H9 (cell line): ENCODE measurements around the gene TBC1D24. TPM values are rescaled to one million over a fixed set of nuclear protein-coding genes. Genes with fewer than 3 reads are reported as not detected.

ENCODE experiments used
- DNase-seq: peaks from one replicate; pipeline ENCODE4 v3.0.0-alpha.2; 2017
- H2AFZ ChIP-seq: one replicate; pipeline ENCODE4 v1.6.1; 2013; ENCODE audit warnings: mild to moderate bottlenecking, low read length, control low read depth, moderate library complexity
- H2AK5ac ChIP-seq: 2 replicates; pipeline ENCODE4 v1.6.1; 2013; ENCODE audit warnings: low read length, control low read depth, mixed read lengths; ENCODE audit not compliant: insufficient read length
- H2BK120ac ChIP-seq: one replicate; pipeline ENCODE4 v1.6.1; 2013; ENCODE audit warnings: low read depth, mild to moderate bottlenecking, low read length, control low read depth, inconsistent platforms; ENCODE audit not compliant: poor library complexity, severe bottlenecking
- H2BK12ac ChIP-seq: 2 replicates; pipeline ENCODE4 v1.6.1; 2013; ENCODE audit warnings: low read length, control low read depth, mixed read lengths, low read depth; ENCODE audit not compliant: insufficient read length
- H2BK15ac ChIP-seq: 2 replicates; pipeline ENCODE4 v1.6.1; 2013; ENCODE audit warnings: low read depth, low read length, control low read depth
- H2BK20ac ChIP-seq: one replicate; pipeline ENCODE4 v1.6.1; 2013; ENCODE audit warnings: low read depth, mild to moderate bottlenecking, low read length, control low read depth, inconsistent platforms; ENCODE audit not compliant: poor library complexity, severe bottlenecking
- H2BK5ac ChIP-seq: 2 replicates; pipeline ENCODE4 v1.6.1; 2013; ENCODE audit warnings: low read length, control low read depth, mixed read lengths; ENCODE audit not compliant: insufficient read length
- H3K14ac ChIP-seq: 2 replicates; pipeline ENCODE4 v1.6.1; 2013; ENCODE audit warnings: low read length, control low read depth; ENCODE audit not compliant: insufficient read depth
- H3K18ac ChIP-seq: 2 replicates; pipeline ENCODE4 v1.6.1; 2013; ENCODE audit warnings: low read depth, mild to moderate bottlenecking, mixed read lengths, low read length, control low read depth; ENCODE audit not compliant: insufficient read length
- H3K23ac ChIP-seq: 2 replicates; pipeline ENCODE4 v1.6.1; 2013; ENCODE audit warnings: low read length, control low read depth, mixed read lengths, low read depth; ENCODE audit not compliant: insufficient read length
- H3K23me2 ChIP-seq: 2 replicates; pipeline ENCODE4 v1.6.1; 2013; ENCODE audit warnings: low read depth, mild to moderate bottlenecking, mixed read lengths, low read length, control low read depth; ENCODE audit not compliant: insufficient read length, poor library complexity, severe bottlenecking
- H3K27ac ChIP-seq: 2 replicates; pipeline ENCODE4 v1.5.1; 2013; ENCODE audit warnings: low read length, control low read depth, mixed read lengths, low read depth; ENCODE audit not compliant: insufficient read length
- H3K27me3 ChIP-seq: 2 replicates; pipeline ENCODE4 v1.6.1; 2013; ENCODE audit warnings: low read length, control low read depth, inconsistent platforms; ENCODE audit not compliant: insufficient read depth
- H3K4ac ChIP-seq: 2 replicates; pipeline ENCODE4 v1.6.1; 2013; ENCODE audit warnings: low read depth, mild to moderate bottlenecking, control low read depth, inconsistent platforms, low read length, moderate library complexity
- H3K4me1 ChIP-seq: 2 replicates; pipeline ENCODE4 v1.6.1; 2013; ENCODE audit warnings: low read length, control low read depth, inconsistent platforms; ENCODE audit not compliant: insufficient read depth
- H3K4me2 ChIP-seq: 2 replicates; pipeline ENCODE4 v1.6.1; 2013; ENCODE audit warnings: low read length, control low read depth, mixed read lengths; ENCODE audit not compliant: insufficient read length, insufficient read depth
- H3K56ac ChIP-seq: 2 replicates; pipeline ENCODE4 v1.6.1; 2013; ENCODE audit warnings: low read depth, mild to moderate bottlenecking, mixed read lengths, low read length, control low read depth; ENCODE audit not compliant: insufficient read length
- H3K79me1 ChIP-seq: 2 replicates; pipeline ENCODE4 v1.6.1; 2013; ENCODE audit warnings: low read depth, mild to moderate bottlenecking, moderate library complexity, low read length, control low read depth, inconsistent platforms; ENCODE audit not compliant: insufficient read depth, poor library complexity, severe bottlenecking
- H3K79me2 ChIP-seq: 2 replicates; pipeline ENCODE4 v1.6.1; 2013; ENCODE audit warnings: low read length, control low read depth, inconsistent platforms; ENCODE audit not compliant: insufficient read depth
- H3K9ac ChIP-seq: 2 replicates; pipeline ENCODE4 v1.6.1; 2013; ENCODE audit warnings: low read length, control low read depth, mixed read lengths; ENCODE audit not compliant: insufficient read length; ENCODE audit errors: extremely low read depth
- H3K9me3 ChIP-seq: one replicate; pipeline ENCODE4 v1.6.1; 2013; ENCODE audit warnings: low read depth, low read length, inconsistent platforms; ENCODE audit not compliant: control insufficient read depth
- H3T11ph ChIP-seq: one replicate; pipeline ENCODE4 v1.6.1; 2013; ENCODE audit warnings: mild to moderate bottlenecking, low read length, control low read depth, inconsistent platforms
- H4K20me1 ChIP-seq: one replicate; pipeline ENCODE4 v1.6.1; 2013; ENCODE audit not compliant: control insufficient read depth, insufficient read length, insufficient read depth
- H4K5ac ChIP-seq: 2 replicates; pipeline ENCODE4 v1.6.1; 2013; ENCODE audit warnings: low read depth, mild to moderate bottlenecking, mixed read lengths, low read length, control low read depth; ENCODE audit not compliant: insufficient read length
- H4K8ac ChIP-seq: replicated peaks from 2 replicates; pipeline ENCODE4 v1.6.1; 2013; ENCODE audit warnings: low read length, control low read depth, mixed read lengths, low read depth; ENCODE audit not compliant: insufficient read length
- H4K91ac ChIP-seq: 2 replicates; pipeline ENCODE4 v1.6.1; 2013; ENCODE audit warnings: low read depth, mild to moderate bottlenecking, moderate library complexity, mixed read lengths, low read length, control low read depth; ENCODE audit not compliant: insufficient read length
- H3K27ac Mint-ChIP-seq, 3 experiments: 2 replicates in 2 of 3; 3 replicates in 1 of 3; pipeline ENCODE4 v1.8.0; 2020 to 2021; ENCODE audit warnings: mixed read lengths in 3 of 3, mild to moderate bottlenecking in 1 of 3, moderate library complexity in 1 of 3
- H3K27me3 Mint-ChIP-seq: 2 replicates; pipeline ENCODE4 v1.8.0; 2021; ENCODE audit warnings: low read depth, mild to moderate bottlenecking, moderate library complexity, mixed read lengths
- H3K36me3 Mint-ChIP-seq, 3 experiments: 2 replicates in 2 of 3; 3 replicates in 1 of 3; pipeline ENCODE4 v1.8.0; 2020 to 2021; ENCODE audit warnings: low read depth in 3 of 3, mixed read lengths in 3 of 3; ENCODE audit not compliant: insufficient read depth in 1 of 3
- H3K4me1 Mint-ChIP-seq, 2 experiments: 2 replicates each; pipeline ENCODE4 v1.8.0; 2020; ENCODE audit warnings: mixed read lengths in 2 of 2
- H3K4me3 Mint-ChIP-seq, 2 experiments: 2 replicates in 1 of 2; 3 replicates in 1 of 2; pipeline ENCODE4 v1.8.0; 2020 to 2021; ENCODE audit warnings: mild to moderate bottlenecking in 2 of 2, mixed read lengths in 2 of 2, moderate library complexity in 1 of 2
- H3K9me3 Mint-ChIP-seq, 2 experiments: 2 replicates in 1 of 2; 3 replicates in 1 of 2; pipeline ENCODE4 v1.8.0; 2020; ENCODE audit warnings: mild to moderate bottlenecking in 2 of 2, mixed read lengths in 2 of 2, moderate library complexity in 1 of 2
- WGBS: extraction: QIAGEN DNeasy Blood & Tissue Kit; methylation state at CpG from one replicate; pipeline ENCODE4 v1.1.7; 2013; ENCODE audit warnings: missing lambda C conversion rate, low lambda C conversion rate, mixed read lengths; ENCODE audit not compliant: insufficient read length; ENCODE audit errors: extremely low coverage; 5-methylcytosine and 5-hydroxymethylcytosine counted together
- total RNA-seq: library from RNA; stranded (reverse); gene quantifications from 2 replicates; pipeline ENCODE4 v1.2.1, GENCODE V29; 2021
- TF ChIP-seq, protein P1 (sequence below): fragments of 200-600 bp; sonication (generic); conservative IDR thresholded peaks from 3 replicates; pipeline ENCODE4 v1.8.0; 2021; ENCODE audit warnings: antibody characterized with exemption, mild to moderate bottlenecking

The TBC1D24 gene
- total RNA-seq, 1 experiment from 2014 or later = 19.0 TPM

DNA sequence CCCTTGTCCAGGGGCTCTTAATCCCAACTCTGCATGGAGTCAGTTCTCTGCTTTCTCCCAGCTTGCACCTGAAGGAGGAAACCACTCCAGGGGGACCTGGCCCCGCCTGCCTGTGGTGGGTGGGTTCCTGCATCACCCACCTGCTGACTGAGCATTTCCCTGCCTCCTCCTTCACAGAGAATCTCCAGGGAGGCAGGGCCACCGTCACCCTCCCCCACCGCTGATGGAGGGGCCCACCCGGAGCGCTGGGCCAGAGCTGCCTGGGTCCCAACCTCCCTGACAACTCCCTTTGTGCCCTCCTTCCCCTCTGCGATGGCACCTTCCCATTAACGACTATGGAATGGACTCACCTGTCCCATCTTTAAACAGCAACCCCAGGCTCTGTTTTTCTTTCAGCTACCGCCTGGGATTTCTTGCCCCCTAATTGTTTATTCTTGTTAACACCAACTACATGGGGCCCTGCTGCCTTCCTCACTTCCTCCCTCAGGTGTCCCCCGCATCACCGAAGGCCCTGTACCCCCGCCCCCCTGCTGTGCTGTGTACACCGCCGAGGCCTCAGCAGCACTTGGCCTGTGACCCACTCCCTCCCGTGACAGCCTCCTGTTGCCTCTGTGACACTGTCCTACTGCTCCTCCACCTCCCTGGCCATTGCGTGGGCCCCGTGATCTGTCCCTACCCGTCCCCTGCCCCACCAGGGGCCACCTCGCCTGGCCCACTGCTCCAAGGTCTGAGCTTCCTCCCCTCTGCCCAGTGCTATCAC is 15.9 kb upstream of the TBC1D24 start:
- no peaks in the 10 kb centered on the region for H3K9me3 Mint-ChIP-seq
- Histone ChIP-seq H3K79me1 (peaks cover 7% of the 10 kb centered on the region), H3K23me2 (peaks cover 11% of the 10 kb centered on the region), H2AK5ac (no peak overlapping the region), H2BK120ac (no peak overlapping the region), H3K27me3 (no peaks in the 10 kb centered on the region), H4K91ac (no peak overlapping the region), H3K18ac (no peak overlapping the region), H3K14ac (no peak overlapping the region), H4K20me1 (no peaks in the 10 kb centered on the region), H3K79me2 (0 out of 2 replicates have a peak, but pooled peaks cover 2% of the 10 kb centered on the region), H2BK20ac (no peak overlapping the region), H3K23ac (no peak overlapping the region), H4K5ac (no peak overlapping the region), H3T11ph (no peak overlapping the region), H2BK5ac (no peak overlapping the region), H3K4me1 (peaks cover 2% of the 10 kb centered on the region; the same call in 1 of the 2 replicates), H4K8ac (no peak overlapping the region), H3K56ac (no peak overlapping the region), H2BK12ac (no peak overlapping the region), H3K27ac (no peak overlapping the region), H2AFZ (no peak overlapping the region), H3K9ac (peak overlapping the region; percentile 32), H3K9me3 (no peaks in the 10 kb centered on the region), H3K4me2 (peak overlapping the region; percentile 87), H3K4ac (no peak overlapping the region), H2BK15ac (no peak overlapping the region)
- TF ChIP-seq, protein P1, sequence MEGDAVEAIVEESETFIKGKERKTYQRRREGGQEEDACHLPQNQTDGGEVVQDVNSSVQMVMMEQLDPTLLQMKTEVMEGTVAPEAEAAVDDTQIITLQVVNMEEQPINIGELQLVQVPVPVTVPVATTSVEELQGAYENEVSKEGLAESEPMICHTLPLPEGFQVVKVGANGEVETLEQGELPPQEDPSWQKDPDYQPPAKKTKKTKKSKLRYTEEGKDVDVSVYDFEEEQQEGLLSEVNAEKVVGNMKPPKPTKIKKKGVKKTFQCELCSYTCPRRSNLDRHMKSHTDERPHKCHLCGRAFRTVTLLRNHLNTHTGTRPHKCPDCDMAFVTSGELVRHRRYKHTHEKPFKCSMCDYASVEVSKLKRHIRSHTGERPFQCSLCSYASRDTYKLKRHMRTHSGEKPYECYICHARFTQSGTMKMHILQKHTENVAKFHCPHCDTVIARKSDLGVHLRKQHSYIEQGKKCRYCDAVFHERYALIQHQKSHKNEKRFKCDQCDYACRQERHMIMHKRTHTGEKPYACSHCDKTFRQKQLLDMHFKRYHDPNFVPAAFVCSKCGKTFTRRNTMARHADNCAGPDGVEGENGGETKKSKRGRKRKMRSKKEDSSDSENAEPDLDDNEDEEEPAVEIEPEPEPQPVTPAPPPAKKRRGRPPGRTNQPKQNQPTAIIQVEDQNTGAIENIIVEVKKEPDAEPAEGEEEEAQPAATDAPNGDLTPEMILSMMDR = no peak
- H3K4me3 Mint-ChIP-seq = peak overlapping the region; percentile 73 to 88
- DNase-seq = peak; percentile 52
- H3K27ac Mint-ChIP-seq = peak overlapping the region in 2 of 3 experiments; percentile 81 to 89; a peak in 5 of 7 replicates
- WGBS = no CpG with 5 or more reads among the region's 18 CpGs
- H3K4me1 Mint-ChIP-seq = peaks cover 9 to 20% of the 10 kb centered on the region in 2 experiments
- peaks cover 18 to 58% (median 56%) of the 10 kb centered on the region in 3 experiments; a peak in 6 of 7 replicates for H3K36me3 Mint-ChIP-seq
- no peaks in the 10 kb centered on the region for H3K27me3 Mint-ChIP-seq
